WI38 (cell line): ENCODE data around the gene NUCKS1.

Experiments
- H3K4me3 ChIP-seq: 2 replicates; pipeline ENCODE4 v1.5.1; 2011; ENCODE audit warnings: low read depth, mild to moderate bottlenecking, control low read depth, low read length
- CTCF ChIP-seq: IDR thresholded peaks from 2 replicates; pipeline ENCODE4 v1.5.1; 2012; ENCODE audit warnings: low read depth, mild to moderate bottlenecking, control low read depth, low read length

NUCKS1 gene

DNA sequence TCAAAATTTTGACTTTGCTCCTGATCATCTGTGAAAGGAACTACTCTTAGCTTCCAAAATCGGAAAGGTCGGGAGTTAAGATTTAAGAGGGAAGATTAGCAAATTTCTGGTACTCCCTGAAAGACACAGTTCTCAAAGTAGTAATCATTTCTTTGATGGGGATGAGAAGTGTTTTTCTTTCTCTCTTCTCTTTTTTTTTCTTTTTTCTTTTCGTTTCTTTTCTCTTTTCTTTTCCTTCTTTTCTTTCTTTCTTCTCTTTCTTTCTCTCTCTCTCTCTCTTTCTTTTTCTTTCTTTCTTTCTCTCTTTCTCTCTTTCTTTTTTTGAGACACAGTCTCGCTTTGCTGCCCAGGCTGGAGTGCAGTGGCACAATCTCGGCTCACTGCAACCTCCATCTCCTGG lies 30.4 kb upstream of the NUCKS1 start:
- TF ChIP-seq CTCF, result no peak
- H3K4me3 ChIP-seq, result no peak overlapping the region

- no peak for TF ChIP-seq CTCF
- no peak overlapping the region for H3K4me3 ChIP-seq
Measured at GRCh38 chr1:205777994-205778393, 28.0 kb upstream of the NUCKS1 start.

DNA sequence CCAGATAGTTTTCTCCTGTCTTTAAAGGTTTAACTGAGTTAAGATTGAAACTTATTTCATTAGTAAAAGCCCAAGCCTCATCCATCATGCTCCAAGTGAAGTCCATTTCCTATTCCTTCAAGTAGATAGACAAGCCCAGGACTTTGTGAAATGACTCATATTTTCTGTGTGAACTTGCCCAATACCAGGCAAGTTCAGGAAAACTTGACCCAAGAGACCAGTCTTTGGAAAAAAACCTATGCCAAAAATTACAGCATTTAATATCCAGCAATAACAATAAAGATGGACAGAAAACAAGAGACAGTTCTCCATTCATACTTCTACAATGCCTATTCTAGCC lies 25.7 kb upstream of the NUCKS1 start:
- TF ChIP-seq CTCF, result no peak
- peak overlapping the region; percentile 85 for H3K4me3 ChIP-seq

DNA sequence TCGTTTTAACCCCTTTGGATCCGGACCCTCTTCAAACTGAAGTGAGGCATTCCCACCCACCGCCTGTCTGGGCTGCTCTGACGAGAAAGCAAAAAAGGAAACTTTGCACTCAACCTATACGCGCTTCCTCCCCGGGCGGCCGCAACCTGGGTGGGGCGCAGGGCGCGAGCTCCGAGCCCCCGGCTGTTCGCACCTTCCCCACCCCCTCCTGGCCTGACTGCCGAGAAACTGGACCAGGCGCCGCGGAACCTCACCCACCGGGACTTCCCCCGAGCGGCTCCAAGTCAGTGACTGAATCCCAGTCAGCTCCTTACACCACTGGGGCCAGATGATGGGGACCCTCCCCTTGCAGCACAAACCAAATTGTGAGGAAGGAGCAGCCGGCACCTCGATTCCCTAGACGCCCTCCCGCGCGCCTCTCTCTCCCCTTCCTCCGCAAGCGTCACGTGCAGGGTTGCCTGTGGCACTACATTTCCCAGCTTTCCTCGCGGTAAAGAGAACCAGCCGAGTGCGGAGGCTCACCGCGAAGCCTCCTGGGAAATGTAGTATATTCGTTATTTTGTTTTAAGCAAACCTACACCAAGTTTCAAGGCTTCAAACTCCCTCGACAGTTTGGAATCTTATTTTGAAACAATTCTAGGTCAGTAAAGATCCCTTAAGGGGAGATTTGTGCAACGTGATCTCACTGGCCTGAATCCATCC lies 25.2 kb upstream of the NUCKS1 start, which contains the start of gene RAB29:
RAB29 (minus strand) TSS at position 468 of the 702 bp plus-strand sequence. CDS start 526 bp downstream, outside the sequence.
- peak within 1 kb of the TSS; percentile 85 for H3K4me3 ChIP-seq
- no peak for TF ChIP-seq CTCF

- no peak for TF ChIP-seq CTCF
- H3K4me3 ChIP-seq, result peak overlapping the region; percentile 85
Measured at GRCh38 chr1:205774198-205775014, 24.4 kb upstream of the NUCKS1 start.

DNA sequence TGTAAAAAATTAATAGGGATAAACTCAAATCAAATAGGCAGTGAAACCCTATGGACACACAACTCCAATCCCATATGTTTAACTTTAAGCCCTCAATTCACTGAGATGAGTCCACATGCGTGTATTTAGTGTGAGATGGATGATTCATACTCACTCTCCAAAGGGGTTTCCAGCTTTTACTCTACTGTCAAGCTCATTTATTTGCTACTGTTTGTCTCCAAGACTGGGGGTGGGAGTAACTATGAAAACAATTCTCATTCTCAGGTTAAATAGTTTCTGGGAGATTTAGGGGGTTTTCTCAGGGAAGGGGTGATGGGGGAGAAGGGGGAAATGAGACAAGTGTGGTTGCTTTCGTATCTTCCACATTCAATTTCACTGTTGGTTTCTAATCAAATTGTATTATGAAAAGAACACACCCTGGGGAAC lies 22.6 kb upstream of the NUCKS1 start:
- TF ChIP-seq CTCF, result no peak
- no peak overlapping the region for H3K4me3 ChIP-seq

- TF ChIP-seq CTCF, result no peak
- H3K4me3 ChIP-seq, result no peak overlapping the region
Measured at GRCh38 chr1:205770618-205771017, 20.6 kb upstream of the NUCKS1 start.
